ENCODE results near the gene SPOCD1.

SPOCD1 gene

DNA sequence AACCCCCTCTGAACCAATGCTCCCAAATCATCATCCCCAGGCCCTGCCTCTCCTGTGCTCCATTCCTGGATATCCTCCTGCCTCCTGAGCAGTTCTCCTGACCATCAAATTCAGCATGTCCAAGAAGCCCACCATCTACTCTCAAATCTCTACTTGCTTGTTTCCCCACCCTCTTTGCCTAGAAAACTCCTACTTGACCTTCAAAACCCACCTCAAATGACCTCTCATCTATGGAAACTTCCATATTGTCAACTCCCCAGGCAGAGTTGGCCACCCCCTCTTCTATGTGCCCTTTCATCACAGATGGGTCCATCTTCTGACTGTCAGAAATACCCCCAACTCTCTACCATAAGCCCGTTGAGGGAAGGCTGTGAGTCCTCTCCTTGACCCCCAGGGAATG lies 68.5 kb downstream of the SPOCD1 start:
- Mint-ChIP-seq H3K4me3 (no peak overlapping the region), H3K4me1 (ENCODE audit: low read depth) (peaks cover 12% of the 10 kb centered on the region), H3K27me3 (ENCODE audit: low read depth) (peaks cover 26% of the 10 kb centered on the region), H3K27ac (no peak overlapping the region), H3K36me3 (ENCODE audit: low read depth) (no peaks in the 10 kb centered on the region), H3K9me3 (no peaks in the 10 kb centered on the region)

GRCh38 chr1:31746687-31747086 lies 69.1 kb downstream of the SPOCD1 start:
- Mint-ChIP-seq H3K27me3 (ENCODE audit: low read depth) (peaks cover 23% of the 10 kb centered on the region), H3K36me3 (ENCODE audit: low read depth) (no peaks in the 10 kb centered on the region), H3K27ac (no peak overlapping the region), H3K4me3 (no peak overlapping the region), H3K4me1 (ENCODE audit: low read depth) (peaks cover 9% of the 10 kb centered on the region), H3K9me3 (no peaks in the 10 kb centered on the region)

DNA sequence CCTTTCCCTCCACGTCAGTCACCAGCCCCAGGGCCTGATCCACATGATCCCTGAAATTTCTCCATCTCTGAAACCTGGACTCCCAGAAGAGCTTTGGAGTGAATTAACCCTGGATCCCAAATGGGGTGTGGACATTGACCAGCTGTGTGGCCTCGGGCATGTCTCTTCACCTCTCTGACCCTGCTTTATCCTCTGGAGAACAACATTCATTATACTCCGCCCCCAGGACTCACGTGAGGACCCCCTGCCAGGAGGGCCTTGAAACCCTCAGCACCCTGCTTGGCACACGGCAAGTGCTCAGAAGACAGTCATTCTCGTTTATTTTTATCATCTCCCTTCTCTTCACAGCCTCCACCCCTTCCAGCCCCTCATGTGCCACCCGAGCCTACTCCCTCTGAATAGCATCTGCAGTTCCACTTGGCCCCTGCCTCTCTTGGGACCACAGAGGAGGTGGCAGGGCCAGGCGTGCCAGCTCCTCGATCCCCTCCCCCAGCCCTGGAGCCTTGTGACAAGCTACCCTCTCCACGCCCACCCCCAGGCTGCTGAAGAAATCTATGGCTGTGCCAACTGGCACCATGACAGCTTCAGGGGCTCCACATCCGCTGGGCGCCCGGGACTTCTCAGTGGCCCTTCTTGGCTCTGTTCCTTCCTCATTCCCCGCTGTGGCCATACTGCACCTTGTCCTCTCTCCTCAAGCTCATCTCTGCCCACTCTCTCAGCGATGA lies 69.7 kb downstream of the SPOCD1 start:
- H3K4me3 Mint-ChIP-seq, result no peak overlapping the region
- H3K4me1 Mint-ChIP-seq (ENCODE audit: low read depth), result peaks cover 5% of the 10 kb centered on the region
- no peak overlapping the region for H3K27ac Mint-ChIP-seq

GRCh38 chr1:31745096-31745945 lies 70.5 kb downstream of the SPOCD1 start:
- Mint-ChIP-seq H3K27me3 (ENCODE audit: low read depth) (peaks cover 17% of the 10 kb centered on the region), H3K4me1 (ENCODE audit: low read depth) (peaks cover 1% of the 10 kb centered on the region), H3K9me3 (no peaks in the 10 kb centered on the region), H3K27ac (no peak overlapping the region), H3K4me3 (no peak overlapping the region), H3K36me3 (ENCODE audit: low read depth) (no peaks in the 10 kb centered on the region)

More for the DNA sequence above, 69.7 kb downstream of the SPOCD1 start:
- no peaks in the 10 kb centered on the region for H3K9me3 Mint-ChIP-seq
- peaks cover 21% of the 10 kb centered on the region for H3K27me3 Mint-ChIP-seq (ENCODE audit: low read depth)
- H3K36me3 Mint-ChIP-seq (ENCODE audit: low read depth), result no peaks in the 10 kb centered on the region

DNA sequence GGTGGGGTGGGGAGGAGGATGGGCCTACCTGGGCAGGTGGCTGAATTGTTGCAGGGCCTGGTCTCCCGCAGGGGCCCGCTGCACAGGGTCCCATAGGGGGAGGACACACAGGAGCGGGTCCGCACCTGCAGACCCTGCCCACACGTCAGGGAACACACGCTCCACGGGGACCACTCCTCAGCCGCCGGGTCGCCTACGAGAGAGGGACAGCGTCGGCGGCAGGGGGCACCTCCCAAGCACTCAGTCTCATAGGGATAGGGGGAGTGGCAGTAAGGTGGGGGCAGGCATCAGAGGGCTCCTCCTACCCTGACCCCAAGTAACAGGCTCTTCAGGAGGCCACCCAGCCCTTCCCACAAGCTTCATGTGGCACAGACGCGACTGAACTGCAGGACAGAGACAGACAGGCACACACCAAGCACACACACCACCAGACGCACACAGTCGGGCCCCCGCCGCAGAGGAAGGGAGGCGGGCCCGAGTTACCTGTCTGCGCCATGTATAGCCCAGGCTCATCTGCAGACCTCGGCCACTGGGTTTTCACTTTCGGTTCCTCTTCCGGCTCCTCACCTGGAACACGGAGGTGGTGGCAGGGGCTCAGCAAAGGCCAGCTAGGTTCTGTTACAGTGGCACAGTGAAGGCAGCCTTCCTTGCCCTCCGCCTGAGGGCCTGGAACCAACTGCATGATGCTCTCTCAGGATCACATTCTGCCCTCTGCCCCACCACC lies 71.5 kb downstream of the SPOCD1 start:
- Mint-ChIP-seq H3K4me1 (ENCODE audit: low read depth) (peaks cover 7% of the 10 kb centered on the region), H3K4me3 (no peak overlapping the region), H3K27me3 (ENCODE audit: low read depth) (peaks cover 16% of the 10 kb centered on the region), H3K27ac (no peak overlapping the region), H3K9me3 (no peaks in the 10 kb centered on the region), H3K36me3 (ENCODE audit: low read depth) (no peaks in the 10 kb centered on the region)

GRCh38 chr1:31742462-31743212 lies 73.2 kb downstream of the SPOCD1 start:
- Mint-ChIP-seq H3K9me3 (no peaks in the 10 kb centered on the region), H3K4me3 (no peak overlapping the region), H3K4me1 (ENCODE audit: low read depth) (peaks cover 7% of the 10 kb centered on the region), H3K27me3 (ENCODE audit: low read depth) (peaks cover 10% of the 10 kb centered on the region), H3K36me3 (ENCODE audit: low read depth) (no peaks in the 10 kb centered on the region), H3K27ac (no peak overlapping the region)

All from T-helper 1 cell treated with Interleukin-12 subunit alpha and Interleukin-12 subunit beta and Interleukin-4 antibody, amounts not matched to agents 30 μg/mL and 1 μg/mL, for 36 hours (primary cell).